ENCODE measurements around the gene PAGR1. TPM values are rescaled to one million over a fixed set of nuclear protein-coding genes. Genes with fewer than 3 reads are reported as not detected.

The PAGR1 gene
- total and polyA plus RNA-seq, 2 of the 13 experiments (the other 11 are each of a cell fraction or from before 2014, with no cell fraction given), result 9.8 to 66.4 TPM

DNA sequence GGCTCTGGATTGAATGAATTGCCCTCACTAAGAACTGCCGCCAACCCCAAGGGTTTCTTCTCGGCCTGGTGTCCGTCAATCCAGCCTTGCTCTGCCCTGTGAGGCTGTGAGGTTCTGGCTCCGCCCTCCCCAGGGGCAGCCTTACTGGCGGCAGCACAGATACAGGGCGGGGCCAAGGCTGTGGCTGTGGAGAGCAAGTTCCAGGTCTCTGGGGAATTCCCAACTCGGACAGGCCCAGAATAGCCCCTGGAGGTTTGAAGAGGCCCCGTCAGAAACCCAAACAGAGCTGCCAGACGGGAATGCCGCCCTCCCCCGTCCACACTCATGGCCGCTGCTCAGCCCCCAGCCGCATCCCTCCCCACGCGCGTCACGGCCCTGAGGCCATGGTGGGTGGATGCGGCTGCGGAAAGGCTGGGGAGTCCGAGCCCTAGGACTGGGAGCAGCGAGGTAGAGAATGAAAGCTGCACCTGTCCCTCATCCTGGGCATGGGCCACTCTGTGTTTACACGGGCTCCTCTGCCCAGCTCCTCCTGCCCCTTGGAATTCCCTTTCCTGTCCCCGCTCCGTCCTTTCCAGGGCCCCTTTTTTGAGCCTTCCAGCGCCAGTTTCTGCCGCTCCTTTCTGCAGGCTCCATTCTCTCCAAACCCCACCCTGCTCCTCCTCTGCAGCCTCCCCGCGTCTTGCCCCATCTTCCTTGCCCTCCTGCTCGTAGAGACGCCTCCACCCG is 4.6 kb upstream of the PAGR1 start (continued):
- TF ChIP-seq ZNF225 (CRISPR knock-in tag; IDR thresholded peaks at IDR 0.05) (peak; percentile 77; the same call in 1 of the 2 replicates), LCORL (IDR thresholded peaks at IDR 0.05) (0 out of 2 replicates have a peak, but pooled peaks have one; percentile 13), LCORL (CRISPR knock-in tag; IDR thresholded peaks at IDR 0.05) (peak; percentile 92; the same call in 1 of the 2 replicates), CTCF (CRISPR knock-in tag; IDR thresholded peaks at IDR 0.05) (peak; percentile 4; the same call in 1 of the 2 replicates), ZNF546 (CRISPR knock-in tag; conservative IDR thresholded peaks at IDR 0.05) (no peak), SETDB1 (CRISPR knock-in tag; IDR thresholded peaks at IDR 0.05; ENCODE audit: borderline replicate concordance) (no peak), XBP1 (CRISPR knock-in tag; IDR thresholded peaks at IDR 0.05) (no peak), ZSCAN9 (CRISPR knock-in tag; IDR thresholded peaks at IDR 0.05; ENCODE audit: borderline replicate concordance) (no peak), IKZF4 (CRISPR knock-in tag; IDR thresholded peaks at IDR 0.05; ENCODE audit: borderline replicate concordance, low read depth, not compliant biosample characterization) (no peak), RXRB (CRISPR knock-in tag; IDR thresholded peaks at IDR 0.05; ENCODE audit: borderline replicate concordance) (peak; percentile 44; the same call in 1 of the 2 replicates), ZNF543 (CRISPR knock-in tag; IDR thresholded peaks at IDR 0.05) (peak; percentile 38; the same call in 1 of the 2 replicates), KDM4B (CRISPR knock-in tag; IDR thresholded peaks at IDR 0.05) (0 out of 2 replicates have a peak, but pooled peaks have one; percentile 63), ETV6 (CRISPR knock-in tag; conservative IDR thresholded peaks at IDR 0.05) (no peak), HOXD1 (CRISPR knock-in tag; IDR thresholded peaks at IDR 0.05) (no peak), GPN1 (CRISPR knock-in tag; IDR thresholded peaks at IDR 0.05; ENCODE audit: borderline replicate concordance) (no peak), EZH2 (conservative IDR thresholded peaks at IDR 0.05; ENCODE audit: low read depth, low read length) (no peak), NR3C1 (CRISPR knock-in tag; IDR thresholded peaks at IDR 0.05) (no peak), HBP1 (CRISPR knock-in tag; IDR thresholded peaks at IDR 0.05; ENCODE audit: low read depth) (no peak), ZNF619 (CRISPR knock-in tag; IDR thresholded peaks at IDR 0.05) (peak; percentile 97)
- TF ChIP-seq, protein P1, sequence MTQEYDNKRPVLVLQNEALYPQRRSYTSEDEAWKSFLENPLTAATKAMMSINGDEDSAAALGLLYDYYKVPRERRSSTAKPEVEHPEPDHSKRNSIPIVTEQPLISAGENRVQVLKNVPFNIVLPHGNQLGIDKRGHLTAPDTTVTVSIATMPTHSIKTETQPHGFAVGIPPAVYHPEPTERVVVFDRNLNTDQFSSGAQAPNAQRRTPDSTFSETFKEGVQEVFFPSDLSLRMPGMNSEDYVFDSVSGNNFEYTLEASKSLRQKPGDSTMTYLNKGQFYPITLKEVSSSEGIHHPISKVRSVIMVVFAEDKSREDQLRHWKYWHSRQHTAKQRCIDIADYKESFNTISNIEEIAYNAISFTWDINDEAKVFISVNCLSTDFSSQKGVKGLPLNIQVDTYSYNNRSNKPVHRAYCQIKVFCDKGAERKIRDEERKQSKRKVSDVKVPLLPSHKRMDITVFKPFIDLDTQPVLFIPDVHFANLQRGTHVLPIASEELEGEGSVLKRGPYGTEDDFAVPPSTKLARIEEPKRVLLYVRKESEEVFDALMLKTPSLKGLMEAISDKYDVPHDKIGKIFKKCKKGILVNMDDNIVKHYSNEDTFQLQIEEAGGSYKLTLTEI (CRISPR knock-in tag; conservative IDR thresholded peaks at IDR 0.05), result no peak
- TF ChIP-seq, protein P2, sequence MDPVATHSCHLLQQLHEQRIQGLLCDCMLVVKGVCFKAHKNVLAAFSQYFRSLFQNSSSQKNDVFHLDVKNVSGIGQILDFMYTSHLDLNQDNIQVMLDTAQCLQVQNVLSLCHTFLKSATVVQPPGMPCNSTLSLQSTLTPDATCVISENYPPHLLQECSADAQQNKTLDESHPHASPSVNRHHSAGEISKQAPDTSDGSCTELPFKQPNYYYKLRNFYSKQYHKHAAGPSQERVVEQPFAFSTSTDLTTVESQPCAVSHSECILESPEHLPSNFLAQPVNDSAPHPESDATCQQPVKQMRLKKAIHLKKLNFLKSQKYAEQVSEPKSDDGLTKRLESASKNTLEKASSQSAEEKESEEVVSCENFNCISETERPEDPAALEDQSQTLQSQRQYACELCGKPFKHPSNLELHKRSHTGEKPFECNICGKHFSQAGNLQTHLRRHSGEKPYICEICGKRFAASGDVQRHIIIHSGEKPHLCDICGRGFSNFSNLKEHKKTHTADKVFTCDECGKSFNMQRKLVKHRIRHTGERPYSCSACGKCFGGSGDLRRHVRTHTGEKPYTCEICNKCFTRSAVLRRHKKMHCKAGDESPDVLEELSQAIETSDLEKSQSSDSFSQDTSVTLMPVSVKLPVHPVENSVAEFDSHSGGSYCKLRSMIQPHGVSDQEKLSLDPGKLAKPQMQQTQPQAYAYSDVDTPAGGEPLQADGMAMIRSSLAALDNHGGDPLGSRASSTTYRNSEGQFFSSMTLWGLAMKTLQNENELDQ (CRISPR knock-in tag; IDR thresholded peaks at IDR 0.05; ENCODE audit: borderline replicate concordance), result peak; percentile 75; the same call in 1 of the 2 replicates
- TF ChIP-seq, protein P3, sequence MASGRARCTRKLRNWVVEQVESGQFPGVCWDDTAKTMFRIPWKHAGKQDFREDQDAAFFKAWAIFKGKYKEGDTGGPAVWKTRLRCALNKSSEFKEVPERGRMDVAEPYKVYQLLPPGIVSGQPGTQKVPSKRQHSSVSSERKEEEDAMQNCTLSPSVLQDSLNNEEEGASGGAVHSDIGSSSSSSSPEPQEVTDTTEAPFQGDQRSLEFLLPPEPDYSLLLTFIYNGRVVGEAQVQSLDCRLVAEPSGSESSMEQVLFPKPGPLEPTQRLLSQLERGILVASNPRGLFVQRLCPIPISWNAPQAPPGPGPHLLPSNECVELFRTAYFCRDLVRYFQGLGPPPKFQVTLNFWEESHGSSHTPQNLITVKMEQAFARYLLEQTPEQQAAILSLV (CRISPR knock-in tag; IDR thresholded peaks at IDR 0.05; ENCODE audit: borderline replicate concordance), result peak; percentile 55; the same call in 1 of the 2 replicates

Measured in HepG2 (cell line).